HepG2 (cell line): ENCODE measurements around the gene CDC42BPG. TPM values are rescaled to one million over a fixed set of nuclear protein-coding genes. Genes with fewer than 3 reads are reported as not detected.

Experiments used
- ARID3A ChIP-seq: IDR thresholded peaks from 2 replicates; pipeline ENCODE4 v1.6.1; 2012; ENCODE audit warnings: low read depth, low read length, improper control_type of control experiment
- CC2D1A ChIP-seq: sonication (generic); formaldehyde crosslinking; IDR thresholded peaks from 2 replicates; pipeline ENCODE4 v1.8.1; 2023; ENCODE audit warnings: mild to moderate bottlenecking, missing genetic modification reagents
- E2F1 ChIP-seq: sonication (generic); formaldehyde crosslinking; IDR thresholded peaks from 2 replicates; pipeline ENCODE4 v1.5.0; 2020; ENCODE audit warnings: missing genetic modification reagents
- HOXD1 ChIP-seq: sonication (generic); formaldehyde crosslinking; IDR thresholded peaks from 2 replicates; pipeline ENCODE4 v1.5.0; 2020; ENCODE audit warnings: missing genetic modification reagents
- KDM4B ChIP-seq: sonication (generic); formaldehyde crosslinking; IDR thresholded peaks from 2 replicates; pipeline ENCODE4 v1.4.0; 2020; ENCODE audit warnings: missing genetic modification reagents
- NFRKB ChIP-seq: fragments of 450-650 bp; IDR thresholded peaks from 2 replicates; pipeline ENCODE4 v1.6.1; 2017
- NR2F6 ChIP-seq, 2 experiments: IDR thresholded peaks; 2 replicates each; pipeline ENCODE4 v1.6.1; 2016; ENCODE audit warnings: antibody characterized with exemption in 1 of 2, mild to moderate bottlenecking in 1 of 2
- SIN3A ChIP-seq: IDR thresholded peaks from 2 replicates; pipeline ENCODE4 v1.6.1; 2011; ENCODE audit warnings: low read depth, mild to moderate bottlenecking, control low read depth, low read length, borderline replicate concordance
- SMARCC2 ChIP-seq: fragments of 450-650 bp; IDR thresholded peaks from 2 replicates; pipeline ENCODE4 v1.6.1; 2017; ENCODE audit warnings: antibody characterized with exemption, mild to moderate bottlenecking
- TBX2 ChIP-seq: sonication (generic); formaldehyde crosslinking; IDR thresholded peaks from 2 replicates; pipeline ENCODE4 v1.5.0; 2020; ENCODE audit warnings: missing genetic modification reagents, mild to moderate bottlenecking, borderline replicate concordance
- ZBTB37 ChIP-seq: sonication (generic); formaldehyde crosslinking; IDR thresholded peaks from 2 replicates; pipeline ENCODE4 v1.4.0; 2020; ENCODE audit warnings: mild to moderate bottlenecking, missing genetic modification reagents
- ZFP1 ChIP-seq: IDR thresholded peaks from 2 replicates; pipeline ENCODE4 v1.6.1; 2016
- ZFY ChIP-seq: sonication (generic); formaldehyde crosslinking; IDR thresholded peaks from 2 replicates; pipeline ENCODE4 v1.4.0; 2020; ENCODE audit warnings: missing genetic modification reagents
- ZKSCAN5 ChIP-seq: sonication (generic); formaldehyde crosslinking; IDR thresholded peaks from 2 replicates; pipeline ENCODE4 v1.5.1; 2020; ENCODE audit warnings: mild to moderate bottlenecking, missing genetic modification reagents
- ZNF292 ChIP-seq: sonication (generic); formaldehyde crosslinking; IDR thresholded peaks from 2 replicates; pipeline ENCODE4 v1.8.1; 2022; ENCODE audit warnings: mild to moderate bottlenecking, low read depth, missing genetic modification reagents, borderline replicate concordance
- ZNF552 ChIP-seq: sonication (generic); formaldehyde crosslinking; IDR thresholded peaks from 2 replicates; pipeline ENCODE4 v1.9.0; 2022; ENCODE audit warnings: missing genetic modification reagents, mild to moderate bottlenecking, borderline replicate concordance
- ZNF572 ChIP-seq: sonication (generic); formaldehyde crosslinking; IDR thresholded peaks from 2 replicates; pipeline ENCODE4 v1.5.1; 2020; ENCODE audit warnings: mild to moderate bottlenecking, missing genetic modification reagents
- ZNF772 ChIP-seq: sonication (generic); formaldehyde crosslinking; IDR thresholded peaks from 2 replicates; pipeline ENCODE4 v1.5.0; 2020; ENCODE audit warnings: mild to moderate bottlenecking, missing genetic modification reagents
- ZNF775 ChIP-seq: sonication (generic); formaldehyde crosslinking; IDR thresholded peaks from 2 replicates; pipeline ENCODE4 v1.4.0; 2020; ENCODE audit warnings: missing genetic modification reagents, mild to moderate bottlenecking, moderate library complexity, borderline replicate concordance
- ZNF878 ChIP-seq: sonication (generic); formaldehyde crosslinking; IDR thresholded peaks from 2 replicates; pipeline ENCODE4 v1.8.1; 2023; ENCODE audit warnings: mild to moderate bottlenecking, missing genetic modification reagents, moderate library complexity
- polyA plus RNA-seq, 8 experiments: library from polyadenylated mRNA; depleted of rRNA in 3 of 8; stranded (reverse) in 7 of 8; unstranded in 1 of 8; fragments of >200 nt; fragmentation: Illumina TruSeq in 4 of 8; extraction: Trizol in 4 of 8; gene quantifications; 2 replicates each; pipeline versions ENCODE4 v1.2.1 to v1.2.3, GENCODE V29; 2011 to 2016; ENCODE audit warnings: low read depth in 4 of 8, missing spikeins in 1 of 8, mixed read lengths in 1 of 8; ENCODE audit not compliant: insufficient read depth in 1 of 8
- total RNA-seq, 5 experiments: library from RNA; depleted of rRNA; stranded (reverse); fragments of >200 nt; fragmentation: Illumina TruSeq; extraction: Trizol; gene quantifications; 2 replicates each; pipeline ENCODE4 v1.2.3, GENCODE V29; 2016; ENCODE audit warnings: low read depth in 1 of 5
- TF ChIP-seq, protein P1 (sequence below), 2 experiments: sonication (generic) in 1 of 2; formaldehyde crosslinking in 1 of 2; IDR thresholded peaks; 2 replicates each; pipeline versions ENCODE4 v1.4.0 to v1.6.1; 2018 to 2020; ENCODE audit warnings: missing genetic modification reagents in 2 of 2, borderline replicate concordance in 1 of 2, low read depth in 1 of 2, mild to moderate bottlenecking in 1 of 2, missing biosample characterization in 1 of 2

CDC42BPG gene
- total and polyA plus RNA-seq, 2 of the 13 experiments (the other 11 are each of a cell fraction or from before 2014, with no cell fraction given) = 0.55 to 1.4 TPM

GRCh38 chr11:64848826-64849597 lies 4.6 kb upstream of the CDC42BPG start (continued):
- TF ChIP-seq ZNF878 (no peak), KDM4B (CRISPR knock-in tag) (0 out of 2 replicates have a peak, but pooled peaks have one; percentile 31), ZBTB37 (CRISPR knock-in tag) (no peak), ZNF292 (CRISPR knock-in tag) (no peak), NFRKB (no peak), TBX2 (CRISPR knock-in tag) (no peak), ZFP1 (CRISPR knock-in tag) (no peak), CC2D1A (CRISPR knock-in tag) (no peak), ZNF552 (no peak), ARID3A (no peak), E2F1 (CRISPR knock-in tag) (no peak), SMARCC2 (no peak), NR2F6 (IDR thresholded peaks at IDR 0.05) (no peak), NR2F6 (CRISPR knock-in tag; IDR thresholded peaks at IDR 0.05) (peak; percentile 25; the same call in 1 of the 2 replicates), SIN3A (no peak), ZKSCAN5 (CRISPR knock-in tag) (no peak), ZNF572 (CRISPR knock-in tag) (0 out of 2 replicates have a peak, but pooled peaks have one; percentile 4), ZFY (CRISPR knock-in tag) (peak; percentile 38; the same call in 1 of the 2 replicates), HOXD1 (CRISPR knock-in tag) (no peak), ZNF772 (CRISPR knock-in tag) (peak; percentile 16; the same call in 1 of the 2 replicates), ZNF775 (CRISPR knock-in tag) (no peak)
- TF ChIP-seq, protein P1, sequence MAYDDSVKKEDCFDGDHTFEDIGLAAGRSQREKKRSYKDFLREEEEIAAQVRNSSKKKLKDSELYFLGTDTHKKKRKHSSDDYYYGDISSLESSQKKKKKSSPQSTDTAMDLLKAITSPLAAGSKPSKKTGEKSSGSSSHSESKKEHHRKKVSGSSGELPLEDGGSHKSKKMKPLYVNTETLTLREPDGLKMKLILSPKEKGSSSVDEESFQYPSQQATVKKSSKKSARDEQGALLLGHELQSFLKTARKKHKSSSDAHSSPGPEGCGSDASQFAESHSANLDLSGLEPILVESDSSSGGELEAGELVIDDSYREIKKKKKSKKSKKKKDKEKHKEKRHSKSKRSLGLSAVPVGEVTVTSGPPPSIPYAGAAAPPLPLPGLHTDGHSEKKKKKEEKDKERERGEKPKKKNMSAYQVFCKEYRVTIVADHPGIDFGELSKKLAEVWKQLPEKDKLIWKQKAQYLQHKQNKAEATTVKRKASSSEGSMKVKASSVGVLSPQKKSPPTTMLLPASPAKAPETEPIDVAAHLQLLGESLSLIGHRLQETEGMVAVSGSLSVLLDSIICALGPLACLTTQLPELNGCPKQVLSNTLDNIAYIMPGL (CRISPR knock-in tag; IDR thresholded peaks at IDR 0.05; ENCODE audit: borderline replicate concordance in 1 of 2, low read depth in 1 of 2) = 0 out of 4 replicates have a peak, but pooled peaks of 1 of the 2 experiments have one; percentile 55
